HG02852 (cell line): ENCODE measurements around the gene HDAC11.
"Not testable (repeated sequence)": the region's sequence is repeated elsewhere in the genome, so short reads cannot be mapped to it uniquely, and the experiment has no call there.

ENCODE experiments used
- ATAC-seq: cut with Tn5 transposase; IDR thresholded peaks from one replicate; pipeline ENCODE4 v1.9.1; 2021; ENCODE audit warnings: mild to moderate bottlenecking, moderate library complexity; ENCODE audit not compliant: unreplicated experiment

HDAC11 gene

GRCh38 chr3:13521749-13522148 is 41.6 kb downstream of the HDAC11 start:
- not testable (repeated sequence) for ATAC-seq

DNA sequence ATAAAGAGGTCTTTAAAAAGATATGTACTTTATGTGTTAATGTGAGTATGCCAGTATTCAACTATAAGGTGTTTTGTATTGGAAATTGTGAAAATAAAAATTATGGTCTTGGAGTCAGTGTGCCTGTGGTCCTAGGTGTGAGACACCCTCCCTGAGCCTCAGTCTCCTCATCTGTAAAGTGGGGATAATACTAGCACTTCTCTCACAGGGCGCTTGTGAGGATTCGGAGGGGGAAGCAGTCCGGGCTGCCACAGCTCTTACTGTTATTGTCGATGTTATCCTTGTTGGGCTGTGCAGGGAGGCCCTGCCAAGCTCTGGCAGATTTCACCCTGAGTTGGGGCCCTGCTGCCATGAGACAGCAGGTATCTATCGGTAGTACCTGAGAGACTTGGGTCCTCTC is 42.1 kb downstream of the HDAC11 start:
- ATAC-seq, result no peak

DNA sequence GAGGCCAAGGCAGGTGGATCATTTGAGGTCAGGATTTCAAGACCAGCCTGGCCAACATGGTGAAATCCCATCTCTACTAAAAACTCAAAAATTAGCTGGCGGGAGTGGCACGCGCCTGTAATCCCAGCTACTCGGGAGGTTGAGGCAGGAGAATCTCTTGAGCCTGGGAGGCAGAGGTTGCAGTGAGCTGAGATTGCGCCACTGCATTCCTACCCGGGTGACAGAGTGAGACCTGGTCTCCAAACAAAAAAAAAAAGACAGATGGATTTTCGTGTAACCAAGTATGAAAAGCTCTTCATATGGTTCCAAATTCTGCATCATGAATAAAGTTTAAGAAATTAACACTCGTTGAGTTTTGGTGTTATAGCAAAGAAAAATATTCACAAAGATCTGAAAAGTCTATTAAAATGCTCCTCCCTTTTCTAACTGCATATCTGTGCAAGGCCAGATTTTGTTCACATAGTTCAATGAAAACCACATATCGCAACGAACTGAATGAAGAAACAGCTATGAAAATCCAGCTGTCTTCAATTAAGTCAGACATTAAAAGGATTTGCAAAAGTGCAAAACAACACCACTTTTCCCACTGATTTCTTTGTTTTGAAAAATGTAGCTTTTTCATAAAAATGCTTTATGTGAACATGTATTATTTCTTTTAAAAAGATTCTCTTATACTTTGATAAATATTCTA is 45.0 kb downstream of the HDAC11 start:
- no peak for ATAC-seq

GRCh38 chr3:13525827-13526625 is 45.9 kb downstream of the HDAC11 start:
- no peak for ATAC-seq

GRCh38 chr3:13526626-13526949 is 46.5 kb downstream of the HDAC11 start:
- ATAC-seq, result no peak

DNA sequence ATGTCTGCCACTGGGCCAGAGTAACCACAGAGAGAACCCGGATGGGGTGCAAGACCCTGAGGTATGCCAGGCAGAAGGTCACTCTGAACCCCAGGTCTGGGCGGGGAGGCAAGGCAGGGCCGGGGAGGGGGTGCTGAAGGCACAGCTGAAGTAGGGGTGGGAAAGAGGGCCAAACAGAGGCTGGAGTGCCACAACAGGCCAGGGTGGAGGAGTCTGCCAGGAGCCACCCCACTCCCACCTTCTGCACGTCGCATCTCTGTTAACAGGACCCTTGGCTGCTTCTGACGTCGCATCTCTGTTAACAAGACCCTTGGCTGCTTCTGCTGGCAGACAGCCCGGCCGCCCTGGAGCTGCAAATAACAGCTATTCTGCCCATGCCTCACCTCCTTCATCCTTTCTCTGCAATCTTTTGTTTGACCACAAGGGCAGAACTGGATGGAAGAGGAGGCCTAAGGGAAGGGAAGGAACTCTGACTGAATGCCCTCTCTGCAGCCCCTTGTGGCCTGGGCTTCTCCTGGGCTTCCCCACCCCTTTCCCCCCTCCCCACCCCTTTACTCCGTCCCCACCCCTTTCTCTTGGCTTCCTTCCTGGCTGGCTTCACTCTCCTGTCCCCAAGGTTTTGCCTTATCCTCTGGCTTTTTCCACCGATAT is 48.2 kb downstream of the HDAC11 start:
- ATAC-seq, result no peak

- ATAC-seq, result no peak
These were observed 49.3 kb downstream of the HDAC11 start for GRCh38 chr3:13529196-13530112.

DNA sequence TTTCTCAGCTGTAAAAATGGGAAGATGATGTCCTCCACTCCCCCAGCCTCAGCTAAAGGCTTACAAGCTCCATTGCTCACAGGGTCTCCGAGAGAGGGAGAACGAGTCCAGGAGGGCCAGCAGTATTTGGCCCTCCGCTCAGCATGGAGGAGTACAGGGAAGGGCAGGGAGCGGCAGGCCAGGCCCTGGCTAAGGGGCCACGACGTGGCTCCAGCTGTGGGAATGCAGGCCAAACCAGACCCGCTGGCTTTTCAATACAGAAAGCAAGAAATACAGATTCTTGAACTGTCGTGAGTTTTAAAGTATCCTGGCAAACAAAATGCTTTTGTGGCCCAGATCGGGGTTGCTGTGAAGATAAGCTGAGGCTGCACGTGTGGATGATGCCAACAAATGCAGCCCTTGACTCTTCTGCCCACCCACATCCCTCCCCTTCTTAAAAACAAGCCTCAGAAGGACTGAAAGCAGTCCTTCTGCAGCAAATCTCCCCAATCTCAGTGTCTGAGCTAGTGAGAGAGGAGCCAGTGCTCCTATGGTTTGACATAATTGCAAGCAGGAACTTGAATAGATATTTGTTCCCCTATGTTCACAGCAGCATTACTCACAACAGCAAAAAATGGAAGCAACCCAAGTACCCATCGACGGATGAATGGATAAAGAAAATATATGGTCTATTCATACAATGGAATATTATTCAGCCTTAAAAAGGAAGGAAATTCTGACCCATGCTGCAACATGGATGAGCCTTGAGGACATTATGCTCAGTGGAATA is 50.3 kb downstream of the HDAC11 start:
- no peak for ATAC-seq

DNA sequence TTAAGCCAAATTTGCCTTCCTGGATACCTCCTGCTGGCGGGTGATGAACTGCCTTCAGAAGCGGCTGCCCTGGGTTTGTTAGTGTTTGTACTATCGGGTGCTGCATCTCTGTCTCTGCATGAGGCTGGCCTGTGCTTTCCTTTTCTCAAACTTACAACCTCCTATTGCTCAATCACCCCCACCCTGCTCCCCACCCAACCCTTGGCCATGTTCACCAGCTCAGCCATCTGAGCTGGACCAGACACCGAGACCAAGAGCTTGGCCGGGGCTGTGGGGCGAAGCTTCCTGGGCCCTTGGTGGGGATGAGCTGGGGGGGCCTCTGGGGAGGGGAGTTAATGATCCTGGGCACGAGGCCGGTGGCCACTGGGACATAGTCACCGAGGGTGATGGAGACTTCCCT is 52.0 kb downstream of the HDAC11 start:
- no peak for ATAC-seq

DNA sequence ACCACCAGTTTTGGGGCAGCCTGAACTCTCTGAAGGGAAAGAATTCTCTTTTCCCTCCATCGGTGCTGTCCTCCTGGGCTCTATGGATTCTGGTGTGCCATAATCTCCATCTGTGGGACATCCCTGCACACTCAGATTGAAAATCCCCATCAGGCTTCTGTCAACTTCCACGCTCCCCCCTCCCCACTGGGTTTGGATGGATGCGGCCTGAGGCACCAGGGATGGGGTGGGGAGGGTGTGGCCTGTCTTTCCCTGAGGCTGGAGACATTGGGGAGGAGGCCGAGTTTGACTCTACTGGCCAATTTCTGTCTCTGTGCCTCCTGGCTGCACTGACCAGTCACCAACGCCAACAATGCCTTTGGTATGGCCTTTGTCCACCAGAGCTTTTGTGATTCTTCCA is 52.5 kb downstream of the HDAC11 start:
- no peak for ATAC-seq

DNA sequence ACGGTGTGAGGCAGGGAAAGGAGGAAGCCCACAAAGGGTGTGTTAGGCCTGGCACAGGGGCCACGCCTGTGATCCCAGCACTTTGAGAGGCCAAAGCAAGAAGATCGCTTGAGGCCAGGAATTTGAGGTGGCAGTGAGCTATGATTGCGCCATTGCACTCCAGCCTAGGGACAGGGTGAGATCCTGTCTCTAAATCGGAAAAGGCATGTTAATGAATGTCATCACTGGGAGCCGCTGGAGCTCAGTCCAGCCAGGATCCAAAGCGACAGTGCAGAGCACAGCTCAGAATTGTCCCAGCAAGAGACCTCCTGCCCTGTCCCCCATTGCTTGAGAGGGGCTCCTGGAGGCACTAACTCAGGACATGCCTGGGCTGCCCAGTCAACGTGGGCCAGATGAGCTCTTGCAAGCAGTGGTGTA is 53.8 kb downstream of the HDAC11 start:
- no peak for ATAC-seq

DNA sequence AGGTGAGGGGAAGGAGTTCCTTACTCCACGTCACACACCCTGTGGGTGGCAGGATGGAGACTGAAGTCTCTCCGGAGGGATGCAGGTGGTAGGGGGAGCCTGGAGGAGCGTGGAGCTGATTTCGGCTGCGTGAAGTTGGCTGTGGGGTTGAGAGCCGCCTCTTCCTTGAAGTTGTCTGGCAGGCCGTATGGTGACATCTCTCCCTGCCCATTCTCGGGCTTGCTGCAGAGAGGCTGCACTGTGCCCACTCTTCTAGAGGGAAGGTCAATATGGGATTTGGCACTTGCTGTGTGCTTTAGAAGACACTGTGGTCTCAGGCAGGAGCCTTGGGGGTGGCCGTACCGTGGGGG is 55.4 kb downstream of the HDAC11 start:
- no peak for ATAC-seq

- ATAC-seq, result no peak
These were observed 55.8 kb downstream of the HDAC11 start for GRCh38 chr3:13535905-13536304.

GRCh38 chr3:13536432-13536831 is 56.3 kb downstream of the HDAC11 start:
- no peak for ATAC-seq

GRCh38 chr3:13536832-13537231 is 56.7 kb downstream of the HDAC11 start:
- no peak for ATAC-seq

- no peak for ATAC-seq
These were observed 57.3 kb downstream of the HDAC11 start for GRCh38 chr3:13537244-13537908.

DNA sequence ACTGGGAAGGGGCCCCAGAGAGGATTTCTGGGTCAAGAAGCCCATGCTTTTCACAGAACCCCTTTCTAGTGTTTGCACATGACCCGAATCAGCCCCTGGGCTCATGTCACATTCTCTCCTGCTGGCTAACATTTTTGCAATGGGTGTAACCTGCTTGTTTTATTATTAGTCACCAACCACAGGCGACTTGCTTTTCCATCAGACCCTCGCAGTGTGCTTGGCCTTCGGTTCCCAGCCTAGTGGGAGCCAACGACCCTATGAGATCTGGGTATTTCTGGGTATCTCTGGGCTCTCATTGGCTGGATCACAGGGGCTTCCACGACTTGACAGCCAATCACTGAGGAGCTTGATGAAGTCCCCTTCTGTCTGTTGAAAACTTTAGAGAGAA is 57.8 kb downstream of the HDAC11 start:
- no peak for ATAC-seq

DNA sequence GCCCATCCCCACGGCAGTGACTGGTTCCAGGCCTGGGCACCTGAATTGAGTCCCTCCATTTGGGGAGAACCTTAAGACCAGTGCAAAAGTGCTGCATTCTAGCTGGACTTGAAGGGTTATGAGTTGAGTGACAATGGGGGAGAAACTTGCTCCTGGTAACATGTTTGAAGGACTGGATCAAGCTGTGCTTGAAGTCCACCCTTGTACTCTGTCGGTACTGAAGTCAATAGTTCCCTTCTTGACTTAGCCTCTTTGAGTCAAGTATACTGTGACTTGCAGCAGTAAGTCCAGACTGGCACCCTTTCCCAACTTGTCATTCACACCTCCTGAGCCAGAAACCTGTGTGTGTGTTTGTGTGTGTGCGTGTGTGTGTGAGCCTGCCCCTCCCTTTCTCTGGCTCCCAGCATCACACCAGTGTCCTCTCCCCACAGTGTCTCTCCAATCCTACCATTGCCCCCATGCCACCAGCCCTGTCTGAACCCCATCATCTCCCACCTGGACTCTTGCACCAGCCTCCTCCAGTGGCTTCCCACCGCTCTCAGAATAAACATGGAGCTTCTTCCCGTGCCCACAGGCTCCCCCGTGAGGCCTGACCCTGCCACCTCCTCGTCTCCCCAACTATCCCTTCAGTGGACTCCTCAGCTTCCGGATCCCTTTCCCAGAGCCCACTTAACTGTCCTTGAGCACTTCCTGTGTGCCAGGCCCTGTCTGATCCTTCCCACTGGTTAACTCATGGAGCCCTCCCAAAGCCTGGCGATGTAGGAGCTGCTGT is 58.6 kb downstream of the HDAC11 start:
- ATAC-seq, result no peak

- ATAC-seq, result no peak
These were observed 59.2 kb downstream of the HDAC11 start for GRCh38 chr3:13539292-13539638.
